Heart right ventricle (tissue), 16 donors: Measurements from ENCODE around the gene CNPY1. TPM values are rescaled to one million over a fixed set of nuclear protein-coding genes. Genes with fewer than 3 reads are reported as not detected.
A peak's percentile ranks its signal among the peaks of the same experiment; 100 is the strongest.

Experiments used
- ATAC-seq, 8 donors: fragments of 200-7000 bp; cut with Tn5 transposase; one replicate each; pipeline ENCODE4 v1.9.1; 2020; ENCODE audit warnings: mild to moderate bottlenecking in 8 of 8, moderate library complexity in 8 of 8, moderate number of reproducible peaks in 1 of 8
- DNase-seq, 2 donors: peaks; one replicate each; pipeline ENCODE4 v3.0.0-alpha.2; 2020
- H3K27ac ChIP-seq, 10 donors: fragments of 200-600 bp; sonication (generic) in 2 of 10; one replicate each; pipeline versions ENCODE4 v1.5.0 to v1.8.0; 2020 to 2022; ENCODE audit warnings: mild to moderate bottlenecking in 3 of 10
- H3K27me3 ChIP-seq, 7 donors: fragments of 200-600 bp; one replicate each; pipeline ENCODE4 v1.8.0; 2021 to 2022; ENCODE audit warnings: mild to moderate bottlenecking in 2 of 7
- H3K36me3 ChIP-seq, 9 donors: fragments of 200-600 bp; sonication (generic) in 1 of 9; one replicate each; pipeline versions ENCODE4 v1.5.0 to v1.8.0; 2020 to 2022; ENCODE audit warnings: mild to moderate bottlenecking in 2 of 9
- H3K4me1 ChIP-seq, 9 donors: fragments of 200-600 bp; sonication (generic) in 1 of 9; one replicate each; pipeline versions ENCODE4 v1.5.0 to v1.8.0; 2020 to 2022; ENCODE audit warnings: mild to moderate bottlenecking in 4 of 9
- H3K4me3 ChIP-seq, 10 donors: fragments of 200-600 bp; sonication (generic) in 2 of 10; one replicate each; pipeline versions ENCODE4 v1.5.0 to v1.8.0; 2020 to 2022; ENCODE audit warnings: mild to moderate bottlenecking in 7 of 10, moderate library complexity in 2 of 10
- H3K9me3 ChIP-seq, 11 donors: fragments of 200-600 bp in 10 of 11; sonication (generic) in 2 of 11; one replicate each; pipeline versions ENCODE4 v1.5.0 to v1.8.0; 2013 to 2022; ENCODE audit warnings: mild to moderate bottlenecking in 2 of 11, control low read depth in 1 of 11, moderate library complexity in 1 of 11
- CTCF ChIP-seq, 9 donors: fragments of 200-600 bp; sonication (generic) in 2 of 9; IDR thresholded peaks; one replicate each; pipeline versions ENCODE4 v1.5.0 to v1.8.0; 2021 to 2022; ENCODE audit warnings: antibody characterized with exemption in 9 of 9, mild to moderate bottlenecking in 5 of 9, moderate library complexity in 1 of 9
- WGBS, 2 donors: extraction: QIAGEN DNeasy Blood & Tissue Kit; methylation state at CpG; one replicate each; pipeline ENCODE4 v1.1.7; 2013; ENCODE audit warnings: inconsistent platforms in 1 of 2; 5-methylcytosine and 5-hydroxymethylcytosine counted together
- intact Hi-C, 10 donors: fragments of 100-400 bp; cut with DNase I; formaldehyde crosslinking; loops; one replicate each; pipeline versions ENCODE4 v1.11.1 to v1.14.2; 2022
- polyA plus RNA-seq, 2 donors: library from polyadenylated mRNA; stranded (reverse); fragments of 200-250 nt; gene quantifications; one replicate each; pipeline ENCODE4 v1.2.3, GENCODE V29; 2013
- total RNA-seq, 10 donors: library from RNA; stranded (reverse); fragmentation: NEBNext Ultra II Directional in 3 of 10; extraction: Animal tissue kit (Norgen Biotek cat#: 25700) in 3 of 10; gene quantifications; one replicate each; pipeline versions ENCODE4 v1.2.1 to v1.2.4, GENCODE V29; 2021 to 2023
- donor health status: Arrhythmogenic right ventricular cardiomyopathy.
- donor health status: ischemic (EF 13 %, LVEDD 7.1; RV severe dilation, severe dysfunction).
- donor health status: healthy with polysubstance abuse.
- donor health status: DM: no; HTN: yes; CAD: no.
- donor health status: DM: no; HTN: no; CAD: no.
- donor health status: ischemic (EF 25% LVEDD 6.9; RV normal size, moderate dysfunction).
- donor health status: ischemic (EF 25% LVEDD 5.7; RV mildly dilated, moderate dysfunction).
- donor health status: healthy.
- donor health status: DM: yes; HTN: yes; CAD: no.
- donor health status: Ischemic cardiomyopathy.
- donor health status: ischemic (EF 35%, LVEDD 5.7; RV mildly dilated, moderate dysfunction).
- donor health status: nonischemic (EF 11% LVEDD 7.7; RV severe dilation, severe dysfunction).
- donor health status: DM: yes; HTN: yes; CAD: no.
- donor health status: PGD.
- donor health status: ischemic (EF 29% LVEDD 5.4; RV normal size, mild dysfunction).
- donor health status: nonischemic (EF 23%, LVEDD 6.1; RV moderate dilation, normal function).

Gene CNPY1
- total and polyA plus RNA-seq, 12 donors = not detected

DNA sequence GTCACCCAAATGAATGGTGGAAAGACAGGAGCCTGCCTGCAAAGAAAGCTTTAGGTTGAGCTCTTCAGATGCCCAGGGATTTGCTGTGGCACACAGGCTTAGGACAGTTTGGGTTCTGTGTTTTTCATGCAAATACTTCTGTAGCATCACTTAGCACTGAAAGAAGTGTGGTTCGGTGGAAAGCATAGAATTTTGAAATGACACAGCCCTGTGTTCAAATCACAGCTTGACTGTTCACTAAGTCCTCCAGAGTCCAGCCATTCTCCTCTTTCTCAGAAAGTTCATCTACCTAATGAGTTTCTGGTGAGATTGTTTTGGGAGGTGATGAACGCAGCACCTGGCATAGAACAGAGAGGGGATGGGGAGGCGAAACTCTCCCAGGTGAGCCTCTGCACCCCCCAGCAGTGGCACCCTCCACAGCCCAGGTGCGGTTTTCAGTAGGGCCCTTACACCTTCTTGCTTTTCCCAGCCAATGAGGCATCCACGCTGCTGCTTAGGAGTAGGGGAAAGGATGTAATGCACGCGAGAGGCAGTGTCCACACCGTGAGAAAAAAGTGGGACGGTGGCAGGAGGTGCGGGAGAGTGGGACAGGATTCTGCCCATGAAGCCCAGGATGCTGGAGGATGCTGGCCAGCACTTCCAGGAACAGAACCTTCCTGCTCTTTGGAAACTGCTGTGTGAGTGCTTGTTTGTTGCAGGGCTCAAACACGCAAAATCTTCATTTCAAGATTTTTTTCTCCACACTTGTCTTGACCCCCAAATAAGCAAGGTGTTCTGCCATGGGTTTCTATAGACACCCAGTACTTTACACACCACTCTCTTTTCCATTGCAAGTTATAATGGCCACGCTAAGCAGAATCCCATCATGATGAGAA, 76.8 kb downstream of the CNPY1 start:
- H3K27ac ChIP-seq = no peak overlapping the region
- 7 to 8% methylated on average over 12 of the region's 12 CpGs for WGBS, 2 donors
- no peak for ATAC-seq
- peaks cover 6 to 36% (median 27%) of the 10 kb centered on the region in 9 donors for H3K4me1 ChIP-seq
- intact Hi-C loops = no loop called here
- no peaks in the 10 kb centered on the region for H3K36me3 ChIP-seq
- peaks cover 57 to 100% (median 99%) of the 10 kb centered on the region in 7 donors for H3K27me3 ChIP-seq
- H3K9me3 ChIP-seq = no peaks in the 10 kb centered on the region
- no peak for DNase-seq
- no peak for TF ChIP-seq CTCF (IDR thresholded peaks at IDR 0.05)
- no peak overlapping the region for H3K4me3 ChIP-seq

GRCh38 chr7:155468785-155469148, 77.6 kb downstream of the CNPY1 start:
- 9% methylated on average over 10 of the region's 10 CpGs for WGBS, 2 donors
- H3K27me3 ChIP-seq = peaks cover 64 to 100% (median 99%) of the 10 kb centered on the region in 7 donors
- ATAC-seq = no peak

GRCh38 chr7:155467846-155468784, 78.2 kb downstream of the CNPY1 start:
- WGBS, 2 donors = 1 to 2% methylated on average over 63 to 70 of the region's 70 CpGs

More at GRCh38 chr7:155468785-155469148, 77.6 kb downstream of the CNPY1 start:
- H3K27ac ChIP-seq = no peak overlapping the region
- H3K36me3 ChIP-seq = no peaks in the 10 kb centered on the region
- TF ChIP-seq CTCF (IDR thresholded peaks at IDR 0.05) = no peak
- intact Hi-C loops = no loop called here
- no peaks in the 10 kb centered on the region for H3K9me3 ChIP-seq
- DNase-seq = no peak
- H3K4me3 ChIP-seq = no peak overlapping the region
- peaks cover 6 to 36% (median 27%) of the 10 kb centered on the region in 9 donors for H3K4me1 ChIP-seq

More at GRCh38 chr7:155467846-155468784, 78.2 kb downstream of the CNPY1 start:
- TF ChIP-seq CTCF (IDR thresholded peaks at IDR 0.05) = no peak
- H3K27ac ChIP-seq = no peak overlapping the region
- intact Hi-C loops = no loop called here
- DNase-seq = no peak
- H3K9me3 ChIP-seq = no peaks in the 10 kb centered on the region
- peak in 1 of 8 donors; percentile 9 for ATAC-seq
- no peaks in the 10 kb centered on the region for H3K36me3 ChIP-seq
- peaks cover 6 to 36% (median 27%) of the 10 kb centered on the region in 9 donors for H3K4me1 ChIP-seq
- peak overlapping the region in 7 of 10 donors; percentile 6 to 32 (median 21) for H3K4me3 ChIP-seq
- peaks cover 71 to 100% (median 99%) of the 10 kb centered on the region in 7 donors for H3K27me3 ChIP-seq
